Measurements from ENCODE around the gene NEIL1. TPM values are rescaled to one million over a fixed set of nuclear protein-coding genes. Genes with fewer than 3 reads are reported as not detected.

Gene NEIL1
- total and polyA plus RNA-seq, 10 of the 15 experiments (the other 5 are each of a cell fraction or from before 2014, with no cell fraction given): 0.10 to 2.3 (median 0.66) TPM

DNA sequence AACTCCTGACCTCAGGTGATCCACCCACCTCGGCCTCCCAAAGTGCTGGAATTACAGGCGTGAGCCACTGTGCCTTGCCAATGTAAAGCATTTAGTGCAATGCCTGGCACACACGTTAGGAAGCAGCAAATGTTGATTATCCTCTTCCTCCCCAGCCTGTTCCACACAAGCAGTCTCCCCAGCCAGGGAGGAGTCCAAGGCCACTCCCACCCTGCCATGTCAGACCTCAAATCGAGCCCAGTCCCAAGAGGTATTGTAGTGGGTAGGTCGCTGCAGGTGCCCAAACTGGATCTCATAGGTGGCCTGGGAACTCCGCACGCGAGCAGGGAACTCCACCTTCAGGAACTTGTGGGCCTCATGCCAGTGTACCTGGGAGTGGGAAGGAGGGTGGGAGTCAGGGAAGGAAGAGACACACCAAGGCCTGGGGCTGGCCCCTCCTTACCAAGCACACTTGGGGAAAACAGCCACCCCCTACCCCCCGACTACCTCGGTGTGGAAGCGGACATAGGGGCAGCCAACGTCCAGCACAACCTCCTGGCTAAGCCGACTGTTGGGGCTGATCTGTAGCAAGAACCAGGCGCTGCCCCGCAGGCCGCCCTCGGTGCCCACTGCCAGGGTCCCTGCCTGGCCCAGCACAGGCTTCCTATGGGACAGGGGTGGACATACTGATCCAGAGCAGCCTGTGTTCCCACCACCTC, 11.3 kb downstream of the NEIL1 start:
- no peak overlapping the region for H3K9ac ChIP-seq (ENCODE audit: control insufficient read depth, insufficient read depth, low read length)
- TF ChIP-seq PRDM15 (CRISPR knock-in tag; IDR thresholded peaks at IDR 0.05) (no peak), POLR2A (IDR thresholded peaks at IDR 0.05; ENCODE audit: low read depth, low read length) (0 out of 2 replicates have a peak, but pooled peaks have one; percentile 9)
- intact Hi-C loops (cut with micrococcal nuclease; ENCODE audit: unreplicated experiment): no loop called here
- H3K79me2 ChIP-seq (ENCODE audit: control insufficient read depth, insufficient read depth, low read length): no peaks in the 10 kb centered on the region
- POLR2A ChIA-PET: interaction anchor here (0.6 kb wide), 1 partner anchor 51 kb away, joined by 3 read pairs; no protein-coding TSS in a partner anchor
- no peaks in the 10 kb centered on the region for H3K9me3 ChIP-seq (replicated peaks; ENCODE audit: control insufficient read depth, insufficient read depth, low read length)
- BruUV-seq (replicated peaks): TSS peak; percentile 26
- no peak for ATAC-seq
- RAD21 ChIA-PET (ENCODE audit: unreplicated experiment): no interaction called here
- in situ Hi-C loops (cut with MboI): no loop called here
- H3K4me3 ChIP-seq: no peak overlapping the region
- no peak overlapping the region for H3K4me2 ChIP-seq (ENCODE audit: control insufficient read depth, insufficient read depth)
- H3K27me3 ChIP-seq (replicated peaks in 1 of 2; ENCODE audit: control insufficient read depth in 2 of 2, insufficient read depth in 2 of 2, low read length in 1 of 2): no peaks in the 10 kb centered on the region
- SMC1A ChIA-PET (ENCODE audit: uncharacterized antibody, unreplicated experiment): no interaction called here
- no peak overlapping the region for H3K27ac ChIP-seq (ENCODE audit: control insufficient read depth, insufficient read depth)
- CTCF ChIA-PET: no interaction called here
- no peak overlapping the region for H2AFZ ChIP-seq (ENCODE audit: control insufficient read depth, low read depth, low read length)
- no peaks in the 10 kb centered on the region; a peak in 3 of 4 replicates for H3K36me3 ChIP-seq (ENCODE audit: control insufficient read depth in 2 of 2, insufficient read depth in 2 of 2, low read length in 1 of 2)
- DNase-seq (ENCODE audit: low read depth, low spot score): no peak
- FAIRE-seq: no peak
- no peaks in the 10 kb centered on the region for H4K20me1 ChIP-seq (ENCODE audit: control insufficient read depth, insufficient read depth)
- no peaks in the 10 kb centered on the region for H3K4me1 ChIP-seq (ENCODE audit: control insufficient read depth, insufficient read depth, low read length)
- WGBS (ENCODE audit: insufficient coverage, insufficient replicate concordance, low lambda C conversion rate, missing lambda C conversion rate): 91% methylated on average over 17 of the region's 17 CpGs
